Ishikawa (cell line): Measurements from ENCODE around the gene ATRNL1.

Experiments used
- CEBPB ChIP-seq: IDR thresholded peaks from 2 replicates; pipeline ENCODE4 v1.6.1; 2012
- CREB1 ChIP-seq: IDR thresholded peaks from 2 replicates; pipeline ENCODE4 v1.6.1; 2012; ENCODE audit warnings: low read depth
- EGR1 ChIP-seq: IDR thresholded peaks from 2 replicates; pipeline ENCODE4 v1.6.1; 2012
- EP300 ChIP-seq: IDR thresholded peaks from 2 replicates; pipeline ENCODE4 v1.6.1; 2012; ENCODE audit warnings: borderline replicate concordance
- FOXM1 ChIP-seq: IDR thresholded peaks from 2 replicates; pipeline ENCODE4 v1.6.1; 2012; ENCODE audit warnings: low read depth, borderline replicate concordance
- NFIC ChIP-seq: IDR thresholded peaks from 2 replicates; pipeline ENCODE4 v1.6.1; 2012
- RAD21 ChIP-seq: IDR thresholded peaks from 2 replicates; pipeline ENCODE4 v1.6.1; 2012; ENCODE audit warnings: low read depth
- TAF1 ChIP-seq: IDR thresholded peaks from 2 replicates; pipeline ENCODE4 v1.6.1; 2012; ENCODE audit warnings: low read depth, mild to moderate bottlenecking
- TCF12 ChIP-seq: IDR thresholded peaks from 2 replicates; pipeline ENCODE4 v1.6.1; 2012; ENCODE audit warnings: low read depth
- TEAD4 ChIP-seq: IDR thresholded peaks from 2 replicates; pipeline ENCODE4 v1.6.1; 2012
- YY1 ChIP-seq: IDR thresholded peaks from 2 replicates; pipeline ENCODE4 v1.6.1; 2012; ENCODE audit warnings: low read depth
- ZBTB7A ChIP-seq: IDR thresholded peaks from 2 replicates; pipeline ENCODE4 v1.6.1; 2012; ENCODE audit warnings: low read depth
- TF ChIP-seq, protein P1 (sequence below): IDR thresholded peaks from 2 replicates; pipeline ENCODE4 v1.6.1; 2012
- TF ChIP-seq, protein P2 (sequence below): IDR thresholded peaks from 2 replicates; pipeline ENCODE4 v1.6.1; 2012
- TF ChIP-seq, protein P3 (sequence below): IDR thresholded peaks from 2 replicates; pipeline ENCODE4 v1.6.1; 2012; ENCODE audit warnings: low read depth, mild to moderate bottlenecking

The ATRNL1 gene

DNA sequence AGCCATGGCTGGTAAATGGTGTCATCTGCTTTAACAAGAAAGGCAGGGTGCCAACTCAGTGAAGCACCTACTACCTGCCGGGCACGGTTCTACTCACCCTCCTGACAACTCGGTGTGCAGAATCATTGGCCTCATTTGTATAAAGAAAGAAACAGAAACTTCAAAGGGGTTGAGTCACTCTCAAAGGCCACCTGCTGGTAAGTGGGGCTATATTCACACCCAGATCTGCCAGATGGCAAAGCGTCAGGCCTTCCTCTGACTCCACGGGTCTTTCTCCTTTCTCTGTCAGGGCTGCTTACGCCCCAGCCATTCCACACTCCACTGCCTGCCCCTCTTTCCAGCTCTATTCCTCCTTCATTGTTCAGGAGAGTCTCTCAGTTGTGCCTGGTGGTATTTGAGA, 870.7 kb downstream of the ATRNL1 start:
- TF ChIP-seq CEBPB = no peak
- TF ChIP-seq FOXM1 = no peak
- no peak for TF ChIP-seq TAF1
- no peak for TF ChIP-seq EP300
- TF ChIP-seq EGR1 = no peak
- TF ChIP-seq YY1 = no peak
- TF ChIP-seq RAD21 = no peak
- TF ChIP-seq ZBTB7A = no peak
- TF ChIP-seq, protein P1, sequence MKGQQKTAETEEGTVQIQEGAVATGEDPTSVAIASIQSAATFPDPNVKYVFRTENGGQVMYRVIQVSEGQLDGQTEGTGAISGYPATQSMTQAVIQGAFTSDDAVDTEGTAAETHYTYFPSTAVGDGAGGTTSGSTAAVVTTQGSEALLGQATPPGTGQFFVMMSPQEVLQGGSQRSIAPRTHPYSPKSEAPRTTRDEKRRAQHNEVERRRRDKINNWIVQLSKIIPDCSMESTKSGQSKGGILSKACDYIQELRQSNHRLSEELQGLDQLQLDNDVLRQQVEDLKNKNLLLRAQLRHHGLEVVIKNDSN = no peak
- TF ChIP-seq CREB1 = no peak
- no peak for TF ChIP-seq NFIC
- TF ChIP-seq, protein P2, sequence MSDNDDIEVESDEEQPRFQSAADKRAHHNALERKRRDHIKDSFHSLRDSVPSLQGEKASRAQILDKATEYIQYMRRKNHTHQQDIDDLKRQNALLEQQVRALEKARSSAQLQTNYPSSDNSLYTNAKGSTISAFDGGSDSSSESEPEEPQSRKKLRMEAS = no peak
- TF ChIP-seq, protein P3, sequence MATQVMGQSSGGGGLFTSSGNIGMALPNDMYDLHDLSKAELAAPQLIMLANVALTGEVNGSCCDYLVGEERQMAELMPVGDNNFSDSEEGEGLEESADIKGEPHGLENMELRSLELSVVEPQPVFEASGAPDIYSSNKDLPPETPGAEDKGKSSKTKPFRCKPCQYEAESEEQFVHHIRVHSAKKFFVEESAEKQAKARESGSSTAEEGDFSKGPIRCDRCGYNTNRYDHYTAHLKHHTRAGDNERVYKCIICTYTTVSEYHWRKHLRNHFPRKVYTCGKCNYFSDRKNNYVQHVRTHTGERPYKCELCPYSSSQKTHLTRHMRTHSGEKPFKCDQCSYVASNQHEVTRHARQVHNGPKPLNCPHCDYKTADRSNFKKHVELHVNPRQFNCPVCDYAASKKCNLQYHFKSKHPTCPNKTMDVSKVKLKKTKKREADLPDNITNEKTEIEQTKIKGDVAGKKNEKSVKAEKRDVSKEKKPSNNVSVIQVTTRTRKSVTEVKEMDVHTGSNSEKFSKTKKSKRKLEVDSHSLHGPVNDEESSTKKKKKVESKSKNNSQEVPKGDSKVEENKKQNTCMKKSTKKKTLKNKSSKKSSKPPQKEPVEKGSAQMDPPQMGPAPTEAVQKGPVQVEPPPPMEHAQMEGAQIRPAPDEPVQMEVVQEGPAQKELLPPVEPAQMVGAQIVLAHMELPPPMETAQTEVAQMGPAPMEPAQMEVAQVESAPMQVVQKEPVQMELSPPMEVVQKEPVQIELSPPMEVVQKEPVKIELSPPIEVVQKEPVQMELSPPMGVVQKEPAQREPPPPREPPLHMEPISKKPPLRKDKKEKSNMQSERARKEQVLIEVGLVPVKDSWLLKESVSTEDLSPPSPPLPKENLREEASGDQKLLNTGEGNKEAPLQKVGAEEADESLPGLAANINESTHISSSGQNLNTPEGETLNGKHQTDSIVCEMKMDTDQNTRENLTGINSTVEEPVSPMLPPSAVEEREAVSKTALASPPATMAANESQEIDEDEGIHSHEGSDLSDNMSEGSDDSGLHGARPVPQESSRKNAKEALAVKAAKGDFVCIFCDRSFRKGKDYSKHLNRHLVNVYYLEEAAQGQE = no peak

DNA sequence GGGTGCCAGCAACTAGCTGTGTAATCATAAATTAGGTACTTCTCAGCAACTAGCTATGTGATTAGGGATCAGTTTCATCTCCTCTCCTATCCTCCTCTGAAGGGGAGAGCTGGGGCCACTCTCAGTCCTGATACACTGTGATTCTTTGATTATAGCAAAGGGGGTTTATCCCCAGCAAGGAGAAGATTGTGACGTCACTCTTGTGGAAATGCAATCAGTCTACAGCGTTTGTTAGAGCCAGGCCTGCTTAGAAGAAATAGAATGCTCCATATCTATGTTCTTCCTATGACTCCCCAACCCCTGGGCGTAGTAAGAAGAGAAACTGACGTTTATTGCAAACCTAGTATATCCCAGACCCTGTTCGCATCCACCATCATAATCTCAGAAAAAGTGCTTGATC, 871.7 kb downstream of the ATRNL1 start:
- TF ChIP-seq RAD21 = no peak
- no peak for TF ChIP-seq FOXM1
- no peak for TF ChIP-seq YY1
- TF ChIP-seq CREB1 = no peak
- no peak for TF ChIP-seq TEAD4
- TF ChIP-seq EGR1 = no peak
- TF ChIP-seq, protein P1 = no peak
- TF ChIP-seq ZBTB7A = no peak
- TF ChIP-seq EP300 = no peak
- no peak for TF ChIP-seq NFIC
- no peak for TF ChIP-seq TAF1
- no peak for TF ChIP-seq TCF12
- TF ChIP-seq, protein P3 = no peak
- TF ChIP-seq CEBPB = no peak
- TF ChIP-seq, protein P2 = no peak

DNA sequence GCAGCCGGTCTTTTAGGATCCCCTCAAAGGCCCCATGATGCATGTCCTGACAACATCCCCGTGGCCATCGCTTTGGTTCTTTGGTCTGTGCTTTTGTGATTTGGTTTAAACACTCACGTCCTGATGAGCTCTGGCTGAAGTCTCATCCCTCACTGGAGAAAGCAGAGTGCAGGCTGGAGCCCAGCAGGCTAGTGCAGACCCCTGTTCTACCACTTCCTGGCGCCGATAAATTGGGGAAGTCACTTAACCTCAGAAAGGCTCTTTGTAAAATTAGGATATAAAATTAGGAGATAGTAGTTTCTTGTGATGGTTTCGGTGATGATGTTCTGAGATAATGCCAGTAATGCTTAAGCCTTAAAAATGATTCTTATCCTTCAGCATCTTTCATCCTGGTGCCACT, 872.2 kb downstream of the ATRNL1 start:
- TF ChIP-seq YY1 (no peak), FOXM1 (no peak), CREB1 (no peak), EP300 (no peak), NFIC (no peak)
- TF ChIP-seq, protein P1 = no peak

DNA sequence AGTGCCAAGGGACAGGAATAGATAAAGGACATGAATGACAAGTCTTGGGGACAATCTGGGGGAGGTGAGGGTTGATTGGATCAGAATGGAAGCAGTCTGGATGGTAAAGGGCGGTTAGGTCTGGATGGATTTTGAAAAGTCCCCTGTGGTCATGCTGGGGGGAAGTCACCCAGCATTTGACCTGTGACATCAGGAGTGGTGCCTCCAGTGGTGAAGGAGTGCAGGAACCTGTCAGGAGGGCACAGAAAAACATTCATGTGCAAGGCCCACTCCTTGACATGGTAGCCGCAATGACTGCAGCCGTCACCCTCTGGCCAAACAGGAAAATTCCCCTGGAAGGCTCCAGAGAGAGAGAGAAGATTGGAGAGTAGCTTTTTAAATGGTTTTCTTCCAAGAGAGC, 875.1 kb downstream of the ATRNL1 start:
- TF ChIP-seq EP300 (no peak), TEAD4 (no peak), FOXM1 (no peak), TCF12 (no peak), YY1 (no peak), NFIC (no peak), CEBPB (no peak), EGR1 (no peak), TAF1 (no peak), CREB1 (no peak), RAD21 (no peak), ZBTB7A (no peak)
- TF ChIP-seq, protein P3 = no peak
- TF ChIP-seq, protein P1 = no peak
